Esophagus muscularis mucosa (tissue), 3 donors: ENCODE measurements around the gene RFPL4AL1.

ENCODE experiments used
- POLR2A ChIP-seq: fragments of 450-650 bp; IDR thresholded peaks from one replicate; pipeline ENCODE4 v1.6.1; 2017; ENCODE audit warnings: antibody characterized with exemption, moderate library complexity, mild to moderate bottlenecking, low read depth
- TF ChIP-seq, protein P1 (sequence below), 3 experiments: fragments of 200-600 bp in 2 of 3; fragments of 450-650 bp in 1 of 3; sonication (generic) in 2 of 3; IDR thresholded peaks; one replicate each; pipeline ENCODE4 v1.5.1; 2017 to 2019; ENCODE audit warnings: antibody characterized with exemption in 3 of 3, mild to moderate bottlenecking in 2 of 3, moderate library complexity in 1 of 3

- TF ChIP-seq, protein P1, sequence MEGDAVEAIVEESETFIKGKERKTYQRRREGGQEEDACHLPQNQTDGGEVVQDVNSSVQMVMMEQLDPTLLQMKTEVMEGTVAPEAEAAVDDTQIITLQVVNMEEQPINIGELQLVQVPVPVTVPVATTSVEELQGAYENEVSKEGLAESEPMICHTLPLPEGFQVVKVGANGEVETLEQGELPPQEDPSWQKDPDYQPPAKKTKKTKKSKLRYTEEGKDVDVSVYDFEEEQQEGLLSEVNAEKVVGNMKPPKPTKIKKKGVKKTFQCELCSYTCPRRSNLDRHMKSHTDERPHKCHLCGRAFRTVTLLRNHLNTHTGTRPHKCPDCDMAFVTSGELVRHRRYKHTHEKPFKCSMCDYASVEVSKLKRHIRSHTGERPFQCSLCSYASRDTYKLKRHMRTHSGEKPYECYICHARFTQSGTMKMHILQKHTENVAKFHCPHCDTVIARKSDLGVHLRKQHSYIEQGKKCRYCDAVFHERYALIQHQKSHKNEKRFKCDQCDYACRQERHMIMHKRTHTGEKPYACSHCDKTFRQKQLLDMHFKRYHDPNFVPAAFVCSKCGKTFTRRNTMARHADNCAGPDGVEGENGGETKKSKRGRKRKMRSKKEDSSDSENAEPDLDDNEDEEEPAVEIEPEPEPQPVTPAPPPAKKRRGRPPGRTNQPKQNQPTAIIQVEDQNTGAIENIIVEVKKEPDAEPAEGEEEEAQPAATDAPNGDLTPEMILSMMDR (IDR thresholded peaks at IDR 0.05): no peak
- TF ChIP-seq POLR2A: no peak
These were observed 2.5 kb upstream of the RFPL4AL1 start for GRCh38 chr19:55766466-55766865.
